Activated CD4-positive, alpha-beta T cell treated with anti-CD3 and anti-CD28 coated beads for 4 hours (primary cell): ENCODE results near the gene PLCG2.
"Not testable (repeated sequence)": the region's sequence is repeated elsewhere in the genome, so short reads cannot be mapped to it uniquely, and the experiment has no call there.

Source experiments
- DNase-seq, 2 donors: peaks; one replicate each; pipeline ENCODE4 v3.0.0-alpha.2; 2020

PLCG2 gene

DNA sequence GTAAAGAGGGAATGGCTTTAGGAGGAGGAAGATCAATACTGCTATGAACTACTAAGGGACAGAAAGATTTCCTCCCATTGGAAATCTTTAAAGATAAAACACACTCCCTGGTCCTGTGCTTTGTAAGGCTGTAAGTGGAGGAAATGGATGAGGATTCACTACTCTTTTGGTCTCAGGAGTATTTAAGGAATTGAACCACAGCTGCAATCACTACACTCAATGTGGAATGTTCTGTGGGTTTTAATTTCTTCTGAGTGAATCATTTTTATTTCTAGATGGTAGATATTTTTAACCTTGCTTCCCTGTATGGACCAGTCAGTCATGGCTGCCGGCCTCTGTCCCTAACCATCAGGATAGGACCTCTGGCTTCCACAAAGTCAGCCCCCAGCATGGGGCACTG is 166.6 kb downstream of the PLCG2 start:
- DNase-seq, result no peak

DNA sequence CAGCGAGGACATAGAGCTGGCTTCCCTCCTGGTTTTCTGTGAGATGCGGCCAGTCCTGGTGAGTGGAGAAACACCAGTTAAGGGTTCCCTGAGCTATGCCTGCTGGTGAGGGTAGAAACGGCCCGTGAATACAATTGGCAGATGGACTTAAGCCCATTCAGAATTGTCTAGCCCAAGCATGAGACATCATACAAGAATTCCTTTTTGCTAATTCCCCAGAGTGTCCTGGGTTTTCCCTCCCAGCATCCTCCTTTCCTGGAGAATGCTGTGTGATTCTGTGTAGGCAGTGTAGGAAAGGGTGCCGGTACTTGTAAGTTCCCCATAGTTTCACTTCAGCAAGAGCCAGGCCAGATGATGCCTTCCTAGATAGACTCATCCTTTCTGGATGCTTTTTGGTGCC is 167.1 kb downstream of the PLCG2 start:
- DNase-seq, result no peak

DNA sequence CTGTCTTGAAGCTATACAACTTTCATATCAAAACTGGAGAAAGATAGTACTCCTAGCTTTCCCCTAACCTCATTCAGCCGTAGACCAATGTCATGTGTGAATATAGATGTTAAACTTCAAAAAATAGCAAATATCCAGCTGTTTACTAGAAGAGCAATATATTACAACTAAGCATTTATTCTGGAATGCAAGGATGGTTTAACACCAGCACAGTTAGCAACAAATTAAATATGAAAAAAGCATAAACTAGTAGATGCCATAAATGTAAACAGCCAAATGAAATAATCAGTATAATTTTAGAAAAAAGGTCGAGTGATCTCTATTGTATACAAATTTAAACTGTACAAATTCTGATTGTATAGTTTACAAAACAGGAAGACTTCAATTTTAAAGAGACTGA is 172.5 kb downstream of the PLCG2 start:
- no peak for DNase-seq

DNA sequence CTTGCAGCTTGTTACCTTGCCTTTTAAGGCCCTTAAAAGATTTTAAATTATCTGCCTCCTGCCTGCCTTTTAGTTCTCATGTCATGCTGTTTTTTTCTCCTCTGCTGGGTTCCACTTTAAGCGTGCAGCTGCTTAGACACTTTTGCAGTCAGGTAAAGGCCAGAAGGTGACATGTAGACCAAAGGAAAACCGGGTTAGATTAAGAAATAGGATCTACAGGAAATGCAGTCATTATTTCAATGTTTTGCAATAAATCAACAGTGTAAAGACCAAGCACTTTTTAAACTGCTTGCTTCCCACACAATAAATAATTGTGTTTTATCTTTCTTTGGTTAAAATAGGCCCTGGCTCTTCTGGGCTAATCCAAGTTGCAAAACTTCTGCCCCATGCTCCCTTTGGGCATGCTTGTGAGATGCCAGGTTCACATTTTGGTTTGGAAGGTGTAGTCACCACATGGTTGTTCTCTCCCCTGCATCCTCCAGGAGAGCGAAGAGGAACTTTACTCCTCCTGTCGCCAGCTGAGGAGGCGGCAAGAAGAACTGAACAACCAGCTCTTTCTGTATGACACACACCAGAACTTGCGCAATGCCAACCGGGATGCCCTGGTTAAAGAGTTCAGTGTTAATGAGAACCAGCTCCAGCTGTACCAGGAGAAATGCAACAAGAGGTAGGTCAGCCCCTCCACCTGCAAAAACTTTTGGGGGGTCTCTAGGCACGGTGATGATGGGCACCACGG is 177.3 kb downstream of the PLCG2 start:
- no peak for DNase-seq

DNA sequence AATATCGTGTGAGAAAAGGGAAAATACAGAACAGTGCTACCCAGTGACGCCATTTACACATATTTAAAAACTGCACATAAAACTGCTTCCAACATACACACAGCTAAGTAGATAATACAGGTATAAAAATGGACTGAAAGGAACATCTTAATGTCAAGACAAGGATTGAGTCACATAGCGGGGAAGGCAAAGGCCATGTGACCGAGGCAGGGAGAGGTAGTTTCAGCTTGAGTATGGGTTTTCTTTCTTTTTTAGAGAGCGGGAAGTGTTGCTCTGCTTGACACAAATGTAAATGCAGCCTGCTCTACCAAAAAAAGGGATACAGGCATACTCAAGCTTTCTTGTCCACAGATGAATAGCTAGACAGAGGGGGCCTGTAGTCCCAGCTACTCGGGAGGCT is 185.7 kb downstream of the PLCG2 start:
- no peak for DNase-seq

DNA sequence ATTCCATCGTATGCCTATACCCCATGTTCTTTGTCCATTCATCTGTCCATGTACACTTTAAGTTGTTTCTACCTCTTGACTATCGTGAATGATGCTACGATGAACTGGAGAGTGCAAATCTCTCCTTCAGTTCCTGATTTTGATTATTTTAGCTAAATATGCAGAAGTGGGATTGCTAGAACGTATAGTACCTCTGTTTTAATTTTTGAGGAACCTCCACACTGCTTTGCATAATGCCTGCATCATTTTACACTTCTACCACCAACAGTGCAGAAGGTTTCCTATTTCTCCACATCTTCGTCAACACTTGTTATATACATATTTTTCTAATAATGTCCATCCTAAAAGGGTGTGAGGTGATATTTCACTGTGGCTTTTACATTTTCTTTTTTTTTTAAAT is 188.3 kb downstream of the PLCG2 start:
- no peak for DNase-seq

DNA sequence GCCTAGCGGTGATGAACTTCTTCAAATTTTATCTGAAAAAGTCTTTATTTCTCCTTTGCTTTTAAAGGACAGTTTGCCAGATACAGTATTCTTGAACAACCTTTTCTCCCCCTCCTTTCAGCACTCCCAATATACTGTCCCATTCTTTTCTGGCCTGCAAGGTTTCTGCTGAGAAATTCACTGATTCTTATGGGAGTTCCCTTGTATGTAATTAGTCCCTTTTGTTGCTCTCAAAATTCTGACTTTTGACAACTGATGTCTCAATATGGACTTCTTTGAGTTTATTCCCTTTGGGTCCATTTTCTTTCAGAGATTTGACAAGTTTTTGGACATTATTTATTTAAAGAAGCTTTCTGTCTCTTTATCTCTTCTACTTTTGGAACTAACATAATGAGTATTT is 192.8 kb downstream of the PLCG2 start:
- no peak for DNase-seq

DNA sequence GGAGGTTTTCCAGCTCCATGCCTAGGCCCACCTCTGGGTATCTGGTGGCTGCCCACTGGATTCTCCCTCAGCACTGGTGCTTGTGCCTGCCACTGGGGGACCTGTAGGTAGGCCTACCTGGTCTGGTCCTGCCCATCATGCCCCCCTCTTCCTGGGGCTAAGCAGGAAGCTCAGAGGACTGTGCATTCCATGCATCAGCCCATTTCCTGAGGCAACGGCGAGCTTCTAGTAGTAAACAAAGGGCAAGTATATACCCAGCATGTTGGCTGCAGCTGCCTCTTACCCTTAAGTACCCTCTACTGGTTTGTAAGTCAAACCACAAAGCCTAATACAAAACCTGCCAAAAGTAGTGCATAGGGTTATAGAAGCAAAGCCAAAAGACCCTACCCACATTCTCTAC is 194.6 kb downstream of the PLCG2 start:
- DNase-seq, result no peak

DNA sequence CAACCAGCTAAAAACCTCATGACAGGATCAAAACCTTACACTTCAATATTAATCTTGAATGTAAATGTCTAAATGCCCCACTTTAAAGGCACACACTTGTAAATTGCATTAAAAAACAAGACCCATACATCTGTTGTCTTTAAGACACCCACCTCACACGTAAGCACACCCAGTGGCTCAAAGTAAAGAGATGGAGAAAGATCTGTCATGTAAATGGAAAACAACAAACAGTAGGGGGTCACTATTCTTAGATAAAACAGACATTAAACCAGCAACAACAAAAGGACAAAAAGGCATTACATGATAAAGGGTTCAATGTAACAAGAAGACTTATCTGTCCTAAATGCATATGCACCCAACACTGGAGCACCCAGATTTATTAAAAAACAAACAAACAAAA is 196.5 kb downstream of the PLCG2 start:
- no peak for DNase-seq

DNA sequence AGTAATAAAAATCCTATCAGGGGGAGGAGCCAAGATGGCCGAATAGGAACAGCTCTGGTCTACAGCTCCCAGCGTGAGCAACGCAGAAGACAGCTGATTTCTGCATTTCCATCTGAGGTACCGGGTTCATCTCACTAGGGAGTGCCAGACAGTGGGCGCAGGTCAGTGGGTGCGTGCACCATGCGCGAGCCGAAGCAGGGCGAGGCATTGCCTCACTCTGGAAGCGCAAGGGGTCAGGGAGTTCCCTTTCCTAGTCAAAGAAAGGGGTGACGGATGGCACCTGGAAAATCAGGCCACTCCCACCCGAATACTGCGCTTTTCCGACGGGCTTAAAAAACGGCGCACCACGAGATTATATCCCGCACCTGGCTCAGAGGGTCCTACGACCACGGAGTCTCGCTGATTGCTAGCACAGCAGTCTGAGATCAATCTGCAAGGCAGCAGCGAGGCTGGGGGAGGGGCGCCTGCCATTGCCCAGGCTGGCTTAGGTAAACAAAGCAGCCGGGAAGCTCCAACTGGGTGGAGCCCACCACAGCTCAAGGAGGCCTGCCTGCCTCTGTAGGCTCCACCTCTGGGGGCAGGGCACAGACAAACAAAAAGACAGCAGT is 198.3 kb downstream of the PLCG2 start:
- DNase-seq, result not testable (repeated sequence)

DNA sequence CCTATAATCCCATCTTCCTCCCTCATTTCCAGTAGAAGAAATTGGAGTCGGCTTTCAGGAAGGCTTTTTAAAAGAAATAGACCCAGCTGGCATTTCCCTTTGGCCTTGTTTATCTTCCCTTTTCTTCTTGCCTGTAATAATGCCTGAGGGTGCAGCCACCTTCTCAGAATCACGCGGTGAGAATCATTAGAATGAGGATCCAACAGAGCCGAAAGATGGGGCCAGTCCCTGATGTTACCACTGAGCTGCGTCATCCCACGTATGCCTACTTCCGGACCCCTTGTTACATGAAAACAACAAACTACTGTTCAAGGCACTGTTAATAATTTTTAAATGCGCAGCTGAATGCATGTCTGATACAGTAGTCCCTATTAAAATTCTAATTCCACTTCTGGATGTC is 208.0 kb downstream of the PLCG2 start:
- DNase-seq, result no peak

DNA sequence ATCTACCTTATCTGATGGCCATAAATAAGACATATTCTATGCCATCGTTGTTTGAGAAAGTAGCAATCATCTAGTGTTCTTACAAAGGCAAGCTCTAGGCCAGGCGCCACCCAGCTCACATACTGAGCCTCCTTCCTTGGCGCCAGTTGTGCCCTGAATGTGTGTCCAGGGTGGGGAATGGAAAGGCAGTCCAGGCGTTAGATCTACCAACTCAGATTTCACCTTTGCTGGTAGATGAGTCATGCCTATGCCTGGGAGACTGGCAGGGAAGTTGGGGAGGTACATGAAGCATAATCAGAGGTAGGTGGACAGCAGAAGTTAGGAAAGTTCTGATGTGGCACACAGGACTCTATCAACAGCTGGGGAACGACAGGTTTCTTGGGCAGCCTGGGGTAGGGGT is 208.6 kb downstream of the PLCG2 start:
- DNase-seq, result no peak

DNA sequence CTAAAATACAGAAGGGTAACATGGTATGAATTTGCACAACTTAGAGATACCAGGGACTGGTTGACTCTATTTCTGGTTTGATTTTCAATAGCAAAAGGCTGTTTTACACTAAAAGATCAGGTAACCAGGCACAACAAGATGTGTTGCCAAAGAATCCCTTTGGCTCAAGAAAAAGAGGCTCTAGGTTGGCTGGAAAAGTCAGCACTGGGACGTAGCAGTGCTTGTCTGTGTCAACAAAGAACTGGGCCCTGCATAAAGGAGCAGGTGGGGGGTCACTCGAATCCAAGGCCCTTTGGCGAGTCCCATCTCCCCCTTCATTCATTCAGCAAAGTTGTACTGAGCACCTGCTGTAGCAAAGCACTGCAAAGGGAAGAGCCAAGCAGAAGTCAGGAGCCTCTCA is 213.8 kb downstream of the PLCG2 start:
- no peak for DNase-seq

DNA sequence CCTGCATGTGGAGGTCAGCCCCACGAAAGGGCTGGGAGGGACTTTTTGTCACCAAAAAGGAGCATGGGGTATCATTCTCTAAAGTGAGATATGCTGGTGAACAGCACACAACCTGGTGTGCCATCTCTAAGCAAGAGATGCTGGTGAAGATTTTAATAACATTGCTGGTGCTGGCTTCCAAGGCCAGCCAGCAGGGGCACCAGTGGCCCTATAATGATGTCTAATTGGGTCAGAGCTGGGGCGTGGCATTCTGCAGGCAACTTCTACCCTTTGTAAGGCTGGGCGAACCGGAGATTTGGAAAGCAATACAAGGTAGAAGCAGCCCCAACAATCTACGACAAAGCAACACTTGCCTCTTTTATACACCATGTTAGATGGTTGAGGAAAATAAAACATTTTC is 215.4 kb downstream of the PLCG2 start:
- DNase-seq, result no peak

DNA sequence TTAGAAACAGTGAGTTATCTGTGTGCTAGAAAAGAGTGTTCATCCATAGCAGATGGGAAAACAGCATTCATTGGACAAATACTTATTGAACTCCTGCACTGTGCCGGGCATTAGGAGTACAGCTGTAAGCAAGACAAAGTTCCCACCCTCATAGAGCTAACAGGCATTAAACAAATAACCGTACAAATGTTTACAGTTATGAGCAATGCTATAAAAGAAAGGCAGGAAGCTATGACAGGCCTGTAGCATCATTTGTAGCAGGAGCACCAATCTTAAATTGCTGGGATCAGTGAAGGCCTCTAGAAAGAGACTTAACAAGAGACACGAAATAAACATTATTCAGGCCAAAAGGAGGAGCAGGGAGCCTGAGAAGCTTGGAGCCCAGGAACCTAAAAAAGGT is 216.6 kb downstream of the PLCG2 start:
- DNase-seq, result no peak

DNA sequence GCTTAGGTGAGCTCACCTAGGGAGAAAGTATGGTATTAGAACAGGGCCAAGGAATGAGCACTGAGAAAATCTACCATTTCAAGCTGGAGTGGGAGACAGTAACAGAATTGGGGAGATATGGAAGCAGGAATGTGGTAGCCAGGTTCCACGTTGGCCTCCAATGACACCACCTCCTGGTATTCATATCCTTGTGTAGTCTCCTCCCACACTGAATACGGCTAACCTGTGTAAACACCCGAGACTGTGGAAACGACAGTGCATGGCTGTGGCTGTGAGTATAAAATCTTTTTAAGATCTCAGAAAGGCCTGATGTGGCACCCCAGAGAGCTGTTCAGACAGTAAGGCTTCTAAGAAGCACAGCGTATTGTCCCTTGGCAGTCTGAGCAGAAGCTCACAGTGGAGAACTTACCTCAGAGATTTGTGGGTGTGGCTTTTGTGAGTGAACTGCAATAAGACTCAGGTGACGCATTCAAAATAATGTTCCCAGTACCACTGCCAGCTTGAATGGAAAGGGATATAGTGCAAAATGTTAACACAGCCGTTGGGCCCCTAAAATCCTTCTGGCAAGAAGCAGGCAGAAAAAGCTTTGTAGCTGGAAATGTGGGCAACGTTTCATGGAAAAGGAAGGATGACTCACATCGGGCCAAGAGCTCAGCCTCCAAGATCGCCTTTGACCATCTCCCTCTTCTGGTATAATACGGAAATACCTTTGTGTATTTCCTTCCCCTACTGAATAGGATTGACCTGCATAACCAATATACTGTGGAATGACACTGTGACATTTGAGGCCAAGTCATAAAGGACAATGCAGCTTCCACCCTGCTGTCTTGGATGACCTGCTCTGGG is 217.8 kb downstream of the PLCG2 start:
- no peak for DNase-seq

DNA sequence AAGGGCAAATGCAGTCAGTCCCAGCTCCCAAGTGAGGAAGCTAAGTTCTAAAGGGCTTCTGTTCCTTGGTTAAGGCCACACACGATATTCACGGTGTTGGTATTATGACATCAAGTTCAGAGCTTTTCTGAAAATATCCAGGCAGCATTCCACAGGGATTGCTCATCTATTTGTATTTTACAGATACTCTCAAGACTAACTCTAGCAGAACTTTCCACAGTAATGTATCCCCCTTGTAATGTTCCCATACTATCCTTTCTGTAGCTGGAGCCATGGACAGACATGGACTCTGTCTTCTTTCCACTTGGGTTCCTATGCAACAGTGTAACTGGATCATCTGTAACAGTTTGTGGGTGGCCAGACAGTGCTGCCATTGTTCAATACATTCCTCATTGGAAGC is 218.6 kb downstream of the PLCG2 start:
- DNase-seq, result no peak

DNA sequence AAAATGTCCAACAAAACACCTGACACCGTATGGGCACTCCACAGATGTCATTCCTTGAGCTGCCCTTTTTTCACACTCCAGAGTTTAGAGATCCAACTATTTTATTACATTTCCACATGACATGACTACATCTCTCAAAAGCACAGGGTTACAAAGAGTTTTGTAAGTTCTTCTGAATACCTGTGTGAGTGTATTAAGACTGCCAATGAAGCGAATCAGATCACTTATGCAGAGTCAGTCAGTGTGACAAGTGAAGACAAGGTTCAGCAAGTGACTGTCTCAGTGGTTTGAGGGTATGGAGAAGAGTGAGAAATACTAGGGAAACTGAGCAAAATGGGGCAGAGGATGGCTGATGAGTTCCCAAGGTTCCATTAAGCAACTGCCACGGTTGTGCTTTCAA is 223.7 kb downstream of the PLCG2 start:
- no peak for DNase-seq

DNA sequence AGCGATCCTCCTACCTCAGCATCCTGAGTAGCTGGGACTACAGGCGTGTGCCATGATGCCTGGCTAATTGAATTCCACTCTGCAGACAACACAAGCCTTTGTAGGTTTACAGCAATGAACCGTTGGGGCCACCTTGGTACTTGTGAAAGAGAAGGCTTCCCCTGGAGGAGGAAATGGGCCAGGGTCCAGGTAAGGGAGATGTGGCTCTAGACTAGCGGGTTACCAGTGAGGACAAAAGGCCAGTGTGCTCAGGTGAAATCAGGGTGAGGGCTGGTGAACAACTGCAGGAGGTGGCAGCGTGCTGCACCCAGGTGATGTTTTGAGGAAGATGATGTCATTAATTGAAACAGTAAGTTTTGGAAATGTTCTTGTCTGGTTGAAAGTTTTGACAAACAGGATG is 225.5 kb downstream of the PLCG2 start:
- DNase-seq, result no peak

DNA sequence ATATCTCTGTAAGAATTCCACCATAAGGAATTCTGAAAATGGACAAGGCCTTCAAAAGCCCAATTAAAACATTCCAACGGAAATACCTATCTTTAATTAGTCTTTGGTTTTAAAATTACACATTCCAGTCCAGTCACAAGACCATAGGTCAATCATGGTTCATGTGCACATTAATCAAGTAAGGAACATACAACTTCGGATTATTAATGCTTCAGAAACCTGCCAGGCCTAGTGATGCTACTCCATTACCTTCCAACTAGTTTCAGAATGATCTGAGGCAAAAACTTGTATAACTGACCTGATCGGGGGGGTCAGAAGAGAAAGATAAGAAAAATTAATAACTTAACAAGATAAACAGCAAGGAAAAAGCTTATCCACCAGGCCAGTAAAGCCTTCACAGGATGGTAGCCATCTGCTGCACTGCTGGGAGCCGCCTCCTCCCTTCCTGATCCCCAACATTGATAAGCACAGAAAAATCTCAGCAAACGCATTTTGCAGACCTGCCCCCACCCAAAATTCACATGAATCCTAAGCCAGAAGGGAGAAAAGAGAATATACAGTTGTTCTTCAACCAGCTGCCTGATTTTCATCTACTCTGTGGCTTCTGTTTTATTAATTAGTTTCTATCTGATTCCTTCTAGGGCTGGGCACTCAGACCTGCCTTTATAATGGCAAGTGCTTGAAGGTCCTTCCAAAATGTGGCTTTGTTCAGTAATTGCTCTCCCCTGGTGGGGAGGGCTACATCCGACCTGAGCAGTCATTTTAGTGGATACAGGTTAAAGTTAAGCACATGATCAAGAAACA is 226.1 kb downstream of the PLCG2 start:
- DNase-seq, result no peak

DNA sequence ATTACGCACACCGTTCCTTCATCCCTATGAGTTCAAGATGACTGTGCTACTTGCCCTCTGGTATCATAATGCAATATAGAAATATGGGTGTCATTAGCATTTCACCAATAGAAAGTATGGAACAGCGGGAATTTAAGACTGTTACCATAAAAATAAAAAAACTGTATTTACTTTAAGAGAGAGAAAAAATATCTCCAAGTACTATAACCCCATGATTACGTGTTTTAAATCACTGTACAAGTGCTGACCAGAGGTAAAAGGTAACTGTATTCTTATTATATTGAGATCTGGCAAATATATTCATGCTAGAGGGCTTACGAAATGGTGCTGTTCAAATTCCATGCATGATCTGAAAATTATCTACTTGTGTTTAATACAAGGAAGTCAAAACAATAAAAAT is 226.9 kb downstream of the PLCG2 start:
- DNase-seq, result no peak

DNA sequence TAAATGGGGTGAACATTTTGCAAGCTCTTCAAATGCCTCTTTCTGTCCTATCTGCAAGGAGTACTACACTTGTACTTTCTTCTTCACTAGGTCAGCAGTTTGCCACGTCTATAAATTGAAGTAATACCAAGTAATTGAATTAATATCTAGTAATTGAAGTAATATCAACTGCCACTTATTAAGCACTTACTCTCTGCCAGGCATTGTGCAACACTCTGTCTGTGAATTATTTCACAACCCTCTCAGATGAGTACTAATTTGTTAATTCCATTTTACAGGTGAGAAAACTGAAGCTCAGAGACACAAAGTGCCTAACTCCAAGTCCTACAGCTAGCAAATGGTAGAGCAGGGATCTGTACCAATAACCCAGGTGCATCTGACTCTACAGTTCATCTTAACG is 228.1 kb downstream of the PLCG2 start:
- no peak for DNase-seq

DNA sequence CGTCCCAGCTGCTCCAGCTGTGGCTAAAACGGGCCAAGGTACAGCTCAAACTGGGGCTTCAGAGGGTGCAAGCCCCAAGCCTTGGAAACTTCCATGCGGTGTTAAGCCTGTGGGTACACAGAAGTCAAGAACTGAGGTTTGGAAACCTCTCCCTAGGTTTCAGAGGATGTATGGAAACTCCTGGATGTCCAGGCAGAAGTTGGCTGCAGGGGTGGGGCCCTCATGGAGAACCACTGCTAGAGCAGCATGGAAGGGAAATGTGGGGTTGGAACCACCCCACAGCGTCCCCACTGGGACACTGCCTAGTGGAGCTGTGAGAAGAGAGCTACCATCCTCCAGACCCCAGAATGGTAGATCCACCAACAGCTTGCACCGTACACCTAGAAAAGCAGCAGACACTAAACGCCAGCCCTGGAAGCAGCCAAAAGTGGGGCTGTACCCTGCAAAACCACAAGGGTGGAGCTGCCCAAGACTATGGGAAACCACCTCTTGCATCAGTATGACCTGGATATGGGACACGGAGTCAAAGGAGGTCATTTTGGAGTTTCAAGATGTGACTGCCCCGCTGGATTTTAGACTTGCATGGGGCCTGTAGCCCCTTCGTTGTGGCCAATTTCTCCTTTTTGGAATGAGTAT is 230.0 kb downstream of the PLCG2 start:
- no peak for DNase-seq
